HCT116 (cell line): ENCODE data around the gene MAP4K2.

Experiments used
- EZH2 ChIP-seq: fragments of 200-600 bp; sonication (generic); IDR thresholded peaks from 2 replicates; pipeline ENCODE4 v1.6.1; 2017; ENCODE audit warnings: antibody characterized with exemption, mixed run types
- POLR2A ChIP-seq: IDR thresholded peaks from 2 replicates; pipeline ENCODE4 v1.7.0; 2011; ENCODE audit warnings: borderline replicate concordance; ENCODE audit not compliant: insufficient read depth, insufficient read length; ENCODE audit errors: extremely low read depth
- TCF7L2 ChIP-seq: IDR thresholded peaks from 2 replicates; pipeline ENCODE4 v1.7.0; 2011; ENCODE audit warnings: borderline replicate concordance, inconsistent platforms; ENCODE audit not compliant: insufficient read depth, insufficient read length; ENCODE audit errors: extremely low read depth
- TF ChIP-seq, protein P1 (sequence below): IDR thresholded peaks from 2 replicates; pipeline ENCODE4 v1.6.1; 2011; ENCODE audit warnings: mild to moderate bottlenecking, low read length, moderate library complexity; ENCODE audit not compliant: insufficient replicate concordance; ENCODE audit errors: extremely low read depth
- TF ChIP-seq, protein P2 (sequence below), 3 experiments: fragments of 200-600 bp in 1 of 3; sonication (generic) in 1 of 3; IDR thresholded peaks in 2 of 3; conservative IDR thresholded peaks in 1 of 3; 2 replicates each; pipeline ENCODE4 v1.5.1; 2012 to 2017; ENCODE audit warnings: low read depth in 2 of 3, low read length in 2 of 3, antibody characterized with exemption in 1 of 3, borderline replicate concordance in 1 of 3, control low read depth in 1 of 3, mild to moderate bottlenecking in 1 of 3, mixed read lengths in 1 of 3, mixed run types in 1 of 3, moderate library complexity in 1 of 3; ENCODE audit not compliant: insufficient read depth in 1 of 3
- TF ChIP-seq, protein P3 (sequence below): IDR thresholded peaks from 2 replicates; pipeline ENCODE4 v1.6.1; 2012

DNA sequence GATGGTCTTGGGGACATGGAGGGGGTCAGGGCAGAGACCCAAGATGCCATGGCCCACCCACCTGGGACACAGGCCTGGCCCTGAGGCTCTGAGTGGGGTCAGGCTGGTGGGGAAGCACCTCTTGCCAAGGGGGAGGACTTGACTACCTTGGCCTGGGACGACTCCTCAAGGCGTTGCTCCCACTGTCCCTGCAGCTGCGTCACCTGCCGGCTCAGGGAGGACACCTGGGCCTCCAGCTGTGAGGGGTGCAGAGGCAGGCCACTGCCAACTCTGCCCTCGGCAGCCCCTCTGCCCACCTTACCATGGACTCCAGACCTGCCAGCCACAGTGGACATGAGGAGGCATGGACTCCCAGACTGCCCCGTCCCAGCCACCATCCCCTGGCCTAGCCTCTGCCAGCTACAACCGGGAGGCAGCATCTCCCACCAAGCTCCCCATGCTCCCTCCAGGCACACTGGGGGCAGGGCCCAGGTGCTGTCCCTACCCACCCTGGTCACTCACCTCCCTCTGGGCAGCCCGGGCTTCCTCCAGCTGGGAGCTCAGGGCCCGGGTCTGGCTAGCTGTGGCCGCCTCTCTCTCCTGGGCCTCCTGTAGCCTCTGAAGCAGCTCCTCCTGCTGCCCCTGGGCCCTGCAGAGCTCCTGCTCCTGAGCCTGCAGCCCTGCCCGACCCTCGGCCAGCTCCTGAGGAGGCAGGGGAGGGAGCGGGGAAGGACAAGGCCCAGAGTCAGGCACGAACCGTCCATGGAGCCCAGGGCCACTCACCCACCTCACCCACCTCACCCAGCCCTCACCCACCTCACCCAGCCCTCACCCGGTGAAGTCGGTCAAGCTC lies 32.8 kb upstream of the MAP4K2 start:
- TF ChIP-seq POLR2A (no peak), EZH2 (no peak), TCF7L2 (no peak)
- TF ChIP-seq, protein P1, sequence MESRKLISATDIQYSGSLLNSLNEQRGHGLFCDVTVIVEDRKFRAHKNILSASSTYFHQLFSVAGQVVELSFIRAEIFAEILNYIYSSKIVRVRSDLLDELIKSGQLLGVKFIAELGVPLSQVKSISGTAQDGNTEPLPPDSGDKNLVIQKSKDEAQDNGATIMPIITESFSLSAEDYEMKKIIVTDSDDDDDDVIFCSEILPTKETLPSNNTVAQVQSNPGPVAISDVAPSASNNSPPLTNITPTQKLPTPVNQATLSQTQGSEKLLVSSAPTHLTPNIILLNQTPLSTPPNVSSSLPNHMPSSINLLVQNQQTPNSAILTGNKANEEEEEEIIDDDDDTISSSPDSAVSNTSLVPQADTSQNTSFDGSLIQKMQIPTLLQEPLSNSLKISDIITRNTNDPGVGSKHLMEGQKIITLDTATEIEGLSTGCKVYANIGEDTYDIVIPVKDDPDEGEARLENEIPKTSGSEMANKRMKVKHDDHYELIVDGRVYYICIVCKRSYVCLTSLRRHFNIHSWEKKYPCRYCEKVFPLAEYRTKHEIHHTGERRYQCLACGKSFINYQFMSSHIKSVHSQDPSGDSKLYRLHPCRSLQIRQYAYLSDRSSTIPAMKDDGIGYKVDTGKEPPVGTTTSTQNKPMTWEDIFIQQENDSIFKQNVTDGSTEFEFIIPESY, result no peak
- TF ChIP-seq, protein P2, sequence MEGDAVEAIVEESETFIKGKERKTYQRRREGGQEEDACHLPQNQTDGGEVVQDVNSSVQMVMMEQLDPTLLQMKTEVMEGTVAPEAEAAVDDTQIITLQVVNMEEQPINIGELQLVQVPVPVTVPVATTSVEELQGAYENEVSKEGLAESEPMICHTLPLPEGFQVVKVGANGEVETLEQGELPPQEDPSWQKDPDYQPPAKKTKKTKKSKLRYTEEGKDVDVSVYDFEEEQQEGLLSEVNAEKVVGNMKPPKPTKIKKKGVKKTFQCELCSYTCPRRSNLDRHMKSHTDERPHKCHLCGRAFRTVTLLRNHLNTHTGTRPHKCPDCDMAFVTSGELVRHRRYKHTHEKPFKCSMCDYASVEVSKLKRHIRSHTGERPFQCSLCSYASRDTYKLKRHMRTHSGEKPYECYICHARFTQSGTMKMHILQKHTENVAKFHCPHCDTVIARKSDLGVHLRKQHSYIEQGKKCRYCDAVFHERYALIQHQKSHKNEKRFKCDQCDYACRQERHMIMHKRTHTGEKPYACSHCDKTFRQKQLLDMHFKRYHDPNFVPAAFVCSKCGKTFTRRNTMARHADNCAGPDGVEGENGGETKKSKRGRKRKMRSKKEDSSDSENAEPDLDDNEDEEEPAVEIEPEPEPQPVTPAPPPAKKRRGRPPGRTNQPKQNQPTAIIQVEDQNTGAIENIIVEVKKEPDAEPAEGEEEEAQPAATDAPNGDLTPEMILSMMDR (IDR thresholded peaks at IDR 0.05 in 2 of 3, conservative IDR thresholded peaks at IDR 0.05 in 1 of 3; ENCODE audit: borderline replicate concordance in 1 of 3, insufficient read depth in 1 of 3, low read depth in 2 of 3, low read length in 2 of 3), result no peak
- TF ChIP-seq, protein P3, sequence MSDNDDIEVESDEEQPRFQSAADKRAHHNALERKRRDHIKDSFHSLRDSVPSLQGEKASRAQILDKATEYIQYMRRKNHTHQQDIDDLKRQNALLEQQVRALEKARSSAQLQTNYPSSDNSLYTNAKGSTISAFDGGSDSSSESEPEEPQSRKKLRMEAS, result no peak
